Liver (tissue), 9 donors: ENCODE results near the gene SYK. TPM values are rescaled to one million over a fixed set of nuclear protein-coding genes. Genes with fewer than 3 reads are reported as not detected.

ENCODE experiments used
- DNase-seq: peaks from one replicate; pipeline ENCODE4 v3.0.0-alpha.2; 2017; ENCODE audit warnings: low spot score
- H3K27ac ChIP-seq, 2 donors: one replicate each; pipeline ENCODE4 v1.7.0; 2013; ENCODE audit warnings: inconsistent platforms in 2 of 2, low read length in 2 of 2, control low read depth in 1 of 2, low read depth in 1 of 2, mild to moderate bottlenecking in 1 of 2
- H3K27me3 ChIP-seq, 4 donors: one replicate each; pipeline versions ENCODE4 v1.6.1 to v1.7.0; 2013; ENCODE audit warnings: low read length in 3 of 4, inconsistent platforms in 1 of 4, mild to moderate bottlenecking in 1 of 4, moderate library complexity in 1 of 4; ENCODE audit not compliant: control insufficient read depth in 4 of 4, insufficient read depth in 4 of 4
- H3K36me3 ChIP-seq, 4 donors: one replicate each; pipeline versions ENCODE4 v1.6.1 to v1.7.0; 2013; ENCODE audit warnings: low read length in 3 of 4, mild to moderate bottlenecking in 3 of 4, low read depth in 1 of 4, moderate library complexity in 1 of 4; ENCODE audit not compliant: control insufficient read depth in 4 of 4, insufficient read depth in 3 of 4
- H3K4me1 ChIP-seq, 4 donors: one replicate each; pipeline versions ENCODE4 v1.6.1 to v1.7.0; 2013; ENCODE audit warnings: low read length in 3 of 4, mild to moderate bottlenecking in 3 of 4, moderate library complexity in 1 of 4; ENCODE audit not compliant: control insufficient read depth in 4 of 4, insufficient read depth in 4 of 4
- H3K4me3 ChIP-seq, 3 donors: one replicate each; pipeline versions ENCODE4 v1.6.1 to v1.7.0; 2013; ENCODE audit warnings: low read length in 3 of 3, control low read depth in 1 of 3, low read depth in 1 of 3, mild to moderate bottlenecking in 1 of 3
- H3K9ac ChIP-seq, 2 donors: one replicate each; pipeline ENCODE4 v1.7.0; 2013; ENCODE audit warnings: low read length in 2 of 2, mild to moderate bottlenecking in 2 of 2, moderate library complexity in 2 of 2, control low read depth in 1 of 2, low read depth in 1 of 2
- H3K9me3 ChIP-seq, 4 donors: one replicate each; pipeline versions ENCODE4 v1.6.1 to v1.7.0; 2013; ENCODE audit warnings: low read length in 3 of 4; ENCODE audit not compliant: control insufficient read depth in 4 of 4
- EGR1 ChIP-seq, 2 donors: IDR thresholded peaks; 2 replicates each; pipeline ENCODE4 v1.6.1; 2016 to 2018; ENCODE audit warnings: antibody characterized with exemption in 2 of 2, low read depth in 2 of 2
- FOXA1 ChIP-seq: IDR thresholded peaks from 2 replicates; pipeline ENCODE4 v1.6.1; 2016; ENCODE audit warnings: antibody characterized with exemption
- FOXA2 ChIP-seq: IDR thresholded peaks from 2 replicates; pipeline ENCODE4 v1.6.1; 2016; ENCODE audit warnings: antibody characterized with exemption
- GABPA ChIP-seq, 2 donors: IDR thresholded peaks in 1 of 2; conservative IDR thresholded peaks in 1 of 2; 2 replicates each; pipeline ENCODE4 v1.6.1; 2016; ENCODE audit warnings: antibody characterized with exemption in 2 of 2, mild to moderate bottlenecking in 1 of 2, moderate library complexity in 1 of 2
- HNF4A ChIP-seq, 2 donors: conservative IDR thresholded peaks; 2 replicates each; pipeline ENCODE4 v1.6.1; 2016; ENCODE audit warnings: antibody characterized with exemption in 2 of 2, mild to moderate bottlenecking in 2 of 2
- HNF4G ChIP-seq: IDR thresholded peaks from 2 replicates; pipeline ENCODE4 v1.6.1; 2016; ENCODE audit warnings: antibody characterized with exemption
- JUND ChIP-seq, 2 donors: IDR thresholded peaks; 2 replicates each; pipeline ENCODE4 v1.6.1; 2016; ENCODE audit warnings: antibody characterized with exemption in 2 of 2
- NR2F2 ChIP-seq: IDR thresholded peaks from 2 replicates; pipeline ENCODE4 v1.6.1; 2016; ENCODE audit warnings: antibody characterized with exemption
- RXRA ChIP-seq, 2 donors: IDR thresholded peaks; 2 replicates each; pipeline ENCODE4 v1.6.1; 2017 to 2018; ENCODE audit warnings: antibody characterized with exemption in 2 of 2, mild to moderate bottlenecking in 1 of 2
- SP1 ChIP-seq: IDR thresholded peaks from 2 replicates; pipeline ENCODE4 v1.6.1; 2018; ENCODE audit warnings: antibody characterized with exemption, mild to moderate bottlenecking
- TAF1 ChIP-seq: conservative IDR thresholded peaks from 2 replicates; pipeline ENCODE4 v1.6.1; 2016; ENCODE audit warnings: antibody characterized with exemption, mild to moderate bottlenecking
- YY1 ChIP-seq: IDR thresholded peaks from 2 replicates; pipeline ENCODE4 v1.6.1; 2016; ENCODE audit warnings: antibody characterized with exemption, mild to moderate bottlenecking
- WGBS: extraction: QIAGEN DNeasy Blood & Tissue Kit; methylation state at CpG from one replicate; pipeline ENCODE4 v1.1.7; 2013; 5-methylcytosine and 5-hydroxymethylcytosine counted together
- polyA plus RNA-seq, 2 donors: library from polyadenylated mRNA; stranded (reverse) in 1 of 2; unstranded in 1 of 2; fragments of 200-250 nt in 1 of 2; fragments of >200 nt in 1 of 2; fragmentation: Nextera tagmentation in 1 of 2; extraction: Ambion mirVana in 1 of 2; gene quantifications; one replicate each; pipeline versions ENCODE4 v1.2.1 to v1.2.3, GENCODE V29; 2013 to 2015
- total RNA-seq, 2 donors: library from RNA; depleted of rRNA; stranded (reverse); fragments of >200 nt; gene quantifications; one replicate each; pipeline ENCODE4 v1.2.3, GENCODE V29; 2014
- TF ChIP-seq, protein P1 (sequence below): IDR thresholded peaks from 2 replicates; pipeline ENCODE4 v1.6.1; 2016; ENCODE audit warnings: antibody characterized with exemption
- TF ChIP-seq, protein P2 (sequence below): IDR thresholded peaks from 2 replicates; pipeline ENCODE4 v1.6.1; 2016; ENCODE audit warnings: antibody characterized with exemption, mild to moderate bottlenecking
- TF ChIP-seq, protein P3 (sequence below): fragments of 150-350 bp; IDR thresholded peaks from 2 replicates; pipeline ENCODE4 v1.5.1; 2017; ENCODE audit warnings: improper control_type of control experiment, low read depth, low read length; ENCODE audit not compliant: missing input control
- TF ChIP-seq, protein P4 (sequence below): IDR thresholded peaks from 2 replicates; pipeline ENCODE4 v1.6.1; 2016; ENCODE audit warnings: antibody characterized with exemption
- TF ChIP-seq, protein P5 (sequence below): IDR thresholded peaks from 2 replicates; pipeline ENCODE4 v1.6.1; 2016; ENCODE audit warnings: antibody characterized with exemption
- donor health status: healthy.
- donor health status: healthy.
- donor health status: healthy.
- donor health status: healthy.
- donor health status: healthy.

SYK gene
- total and polyA plus RNA-seq, 4 donors: 2.0 to 15.4 (median 4.1) TPM

DNA sequence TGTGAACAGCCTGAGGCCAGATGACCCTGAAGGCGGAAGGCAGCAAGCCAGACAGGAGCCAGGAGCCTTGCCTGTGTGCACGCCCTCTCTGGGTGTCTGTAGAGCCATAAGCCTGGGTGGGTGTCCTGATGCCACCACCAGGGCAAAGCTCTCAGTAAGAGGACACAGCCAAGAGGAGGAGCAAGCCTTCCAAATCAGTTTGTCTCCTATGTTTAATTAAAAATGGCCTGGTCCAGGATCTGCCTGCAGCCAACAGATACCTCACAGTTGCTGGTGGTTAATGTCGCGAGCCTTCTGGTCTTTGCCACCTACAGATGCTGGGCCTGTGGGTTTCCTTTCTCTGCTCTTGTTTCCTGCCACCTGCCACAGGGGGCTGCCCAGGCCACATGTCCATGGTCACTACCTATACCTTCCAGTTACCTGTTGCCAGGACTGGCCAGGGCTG, 56.9 kb downstream of the SYK start (continued):
- no peak for TF ChIP-seq TAF1

DNA sequence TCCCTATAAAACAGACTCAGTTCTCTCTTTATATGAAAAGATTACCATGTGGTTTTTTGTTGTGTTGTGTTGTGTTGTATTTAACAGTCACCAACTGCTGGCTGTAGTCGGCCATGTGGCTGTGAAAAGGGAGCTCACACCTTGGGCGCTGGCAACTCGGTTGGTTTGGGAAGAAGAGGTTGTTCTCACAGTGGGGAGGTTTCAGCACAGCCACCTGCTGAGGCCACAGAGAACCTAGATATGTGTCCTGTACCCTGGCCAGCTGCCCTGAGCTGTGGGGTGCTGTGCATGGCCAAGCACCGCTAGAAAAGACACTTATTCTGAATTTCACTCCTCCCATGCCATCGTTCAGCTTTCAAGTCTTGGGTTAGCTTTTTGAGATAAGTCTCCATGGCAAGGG, 58.8 kb downstream of the SYK start:
- H3K27ac ChIP-seq: no peak overlapping the region
- H3K36me3 ChIP-seq: no peaks in the 10 kb centered on the region
- H3K4me1 ChIP-seq: no peaks in the 10 kb centered on the region
- no peaks in the 10 kb centered on the region for H3K27me3 ChIP-seq
- no peak for TF ChIP-seq SP1
- no peak for TF ChIP-seq NR2F2
- no peak for TF ChIP-seq JUND (IDR thresholded peaks at IDR 0.05)
- no peak for TF ChIP-seq HNF4G
- TF ChIP-seq, protein P1, sequence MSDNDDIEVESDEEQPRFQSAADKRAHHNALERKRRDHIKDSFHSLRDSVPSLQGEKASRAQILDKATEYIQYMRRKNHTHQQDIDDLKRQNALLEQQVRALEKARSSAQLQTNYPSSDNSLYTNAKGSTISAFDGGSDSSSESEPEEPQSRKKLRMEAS: no peak
- no peak for TF ChIP-seq FOXA2
- TF ChIP-seq, protein P2, sequence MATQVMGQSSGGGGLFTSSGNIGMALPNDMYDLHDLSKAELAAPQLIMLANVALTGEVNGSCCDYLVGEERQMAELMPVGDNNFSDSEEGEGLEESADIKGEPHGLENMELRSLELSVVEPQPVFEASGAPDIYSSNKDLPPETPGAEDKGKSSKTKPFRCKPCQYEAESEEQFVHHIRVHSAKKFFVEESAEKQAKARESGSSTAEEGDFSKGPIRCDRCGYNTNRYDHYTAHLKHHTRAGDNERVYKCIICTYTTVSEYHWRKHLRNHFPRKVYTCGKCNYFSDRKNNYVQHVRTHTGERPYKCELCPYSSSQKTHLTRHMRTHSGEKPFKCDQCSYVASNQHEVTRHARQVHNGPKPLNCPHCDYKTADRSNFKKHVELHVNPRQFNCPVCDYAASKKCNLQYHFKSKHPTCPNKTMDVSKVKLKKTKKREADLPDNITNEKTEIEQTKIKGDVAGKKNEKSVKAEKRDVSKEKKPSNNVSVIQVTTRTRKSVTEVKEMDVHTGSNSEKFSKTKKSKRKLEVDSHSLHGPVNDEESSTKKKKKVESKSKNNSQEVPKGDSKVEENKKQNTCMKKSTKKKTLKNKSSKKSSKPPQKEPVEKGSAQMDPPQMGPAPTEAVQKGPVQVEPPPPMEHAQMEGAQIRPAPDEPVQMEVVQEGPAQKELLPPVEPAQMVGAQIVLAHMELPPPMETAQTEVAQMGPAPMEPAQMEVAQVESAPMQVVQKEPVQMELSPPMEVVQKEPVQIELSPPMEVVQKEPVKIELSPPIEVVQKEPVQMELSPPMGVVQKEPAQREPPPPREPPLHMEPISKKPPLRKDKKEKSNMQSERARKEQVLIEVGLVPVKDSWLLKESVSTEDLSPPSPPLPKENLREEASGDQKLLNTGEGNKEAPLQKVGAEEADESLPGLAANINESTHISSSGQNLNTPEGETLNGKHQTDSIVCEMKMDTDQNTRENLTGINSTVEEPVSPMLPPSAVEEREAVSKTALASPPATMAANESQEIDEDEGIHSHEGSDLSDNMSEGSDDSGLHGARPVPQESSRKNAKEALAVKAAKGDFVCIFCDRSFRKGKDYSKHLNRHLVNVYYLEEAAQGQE: no peak
- no peak for TF ChIP-seq HNF4A (conservative IDR thresholded peaks at IDR 0.05)
- TF ChIP-seq, protein P3, sequence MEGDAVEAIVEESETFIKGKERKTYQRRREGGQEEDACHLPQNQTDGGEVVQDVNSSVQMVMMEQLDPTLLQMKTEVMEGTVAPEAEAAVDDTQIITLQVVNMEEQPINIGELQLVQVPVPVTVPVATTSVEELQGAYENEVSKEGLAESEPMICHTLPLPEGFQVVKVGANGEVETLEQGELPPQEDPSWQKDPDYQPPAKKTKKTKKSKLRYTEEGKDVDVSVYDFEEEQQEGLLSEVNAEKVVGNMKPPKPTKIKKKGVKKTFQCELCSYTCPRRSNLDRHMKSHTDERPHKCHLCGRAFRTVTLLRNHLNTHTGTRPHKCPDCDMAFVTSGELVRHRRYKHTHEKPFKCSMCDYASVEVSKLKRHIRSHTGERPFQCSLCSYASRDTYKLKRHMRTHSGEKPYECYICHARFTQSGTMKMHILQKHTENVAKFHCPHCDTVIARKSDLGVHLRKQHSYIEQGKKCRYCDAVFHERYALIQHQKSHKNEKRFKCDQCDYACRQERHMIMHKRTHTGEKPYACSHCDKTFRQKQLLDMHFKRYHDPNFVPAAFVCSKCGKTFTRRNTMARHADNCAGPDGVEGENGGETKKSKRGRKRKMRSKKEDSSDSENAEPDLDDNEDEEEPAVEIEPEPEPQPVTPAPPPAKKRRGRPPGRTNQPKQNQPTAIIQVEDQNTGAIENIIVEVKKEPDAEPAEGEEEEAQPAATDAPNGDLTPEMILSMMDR: no peak
- no peak overlapping the region for H3K9ac ChIP-seq
- no peaks in the 10 kb centered on the region for H3K9me3 ChIP-seq
- no peak for DNase-seq
- no peak overlapping the region for H3K4me3 ChIP-seq
- WGBS: 85% methylated on average over 5 of the region's 5 CpGs

GRCh38 chr9:90860826-90861225, 59.2 kb downstream of the SYK start:
- no peak overlapping the region for H3K4me3 ChIP-seq
- no peaks in the 10 kb centered on the region for H3K36me3 ChIP-seq
- no peaks in the 10 kb centered on the region for H3K27me3 ChIP-seq
- H3K9ac ChIP-seq: no peak overlapping the region
- no peak overlapping the region for H3K27ac ChIP-seq
- TF ChIP-seq JUND (IDR thresholded peaks at IDR 0.05) (no peak), HNF4A (conservative IDR thresholded peaks at IDR 0.05) (no peak), YY1 (no peak)
- no peaks in the 10 kb centered on the region for H3K4me1 ChIP-seq
- 76% methylated on average over 7 of the region's 7 CpGs for WGBS
- no peaks in the 10 kb centered on the region for H3K9me3 ChIP-seq
- no peak for DNase-seq

DNA sequence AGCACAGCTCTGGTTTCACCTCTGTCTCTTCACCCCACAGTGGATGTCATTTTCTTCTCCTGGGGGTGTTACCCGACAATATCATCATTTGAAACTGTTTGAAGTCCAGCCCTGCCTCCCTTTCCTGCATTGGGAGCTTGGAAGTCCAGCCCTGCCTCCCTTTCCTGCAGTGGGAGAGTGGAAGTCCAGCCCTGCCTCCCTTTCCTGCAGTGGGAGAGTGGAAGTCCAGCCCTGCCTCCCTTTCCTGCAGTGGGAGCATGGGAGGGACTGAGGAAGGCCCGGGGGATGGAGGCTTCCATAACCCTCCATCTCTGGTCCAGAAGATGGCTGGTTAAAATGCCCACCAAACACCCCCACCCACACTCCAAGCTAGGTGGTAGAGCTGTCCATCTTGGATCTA, 59.8 kb downstream of the SYK start:
- no peaks in the 10 kb centered on the region for H3K36me3 ChIP-seq
- no peaks in the 10 kb centered on the region for H3K27me3 ChIP-seq
- H3K9ac ChIP-seq: no peak overlapping the region
- DNase-seq: no peak
- no peak overlapping the region for H3K27ac ChIP-seq
- no peak overlapping the region for H3K4me3 ChIP-seq
- no peaks in the 10 kb centered on the region for H3K4me1 ChIP-seq
- 90% methylated on average over 2 of the region's 2 CpGs for WGBS
- no peaks in the 10 kb centered on the region for H3K9me3 ChIP-seq
- TF ChIP-seq, protein P4, sequence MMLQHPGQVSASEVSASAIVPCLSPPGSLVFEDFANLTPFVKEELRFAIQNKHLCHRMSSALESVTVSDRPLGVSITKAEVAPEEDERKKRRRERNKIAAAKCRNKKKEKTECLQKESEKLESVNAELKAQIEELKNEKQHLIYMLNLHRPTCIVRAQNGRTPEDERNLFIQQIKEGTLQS: no peak
- no peak for TF ChIP-seq FOXA1
- no peak for TF ChIP-seq YY1
- TF ChIP-seq HNF4G: no peak
- no peak for TF ChIP-seq JUND (IDR thresholded peaks at IDR 0.05)
- TF ChIP-seq TAF1: no peak
- TF ChIP-seq GABPA (IDR thresholded peaks at IDR 0.05 in 1 of 2, conservative IDR thresholded peaks at IDR 0.05 in 1 of 2): no peak
- TF ChIP-seq HNF4A (conservative IDR thresholded peaks at IDR 0.05): no peak
- TF ChIP-seq, protein P5, sequence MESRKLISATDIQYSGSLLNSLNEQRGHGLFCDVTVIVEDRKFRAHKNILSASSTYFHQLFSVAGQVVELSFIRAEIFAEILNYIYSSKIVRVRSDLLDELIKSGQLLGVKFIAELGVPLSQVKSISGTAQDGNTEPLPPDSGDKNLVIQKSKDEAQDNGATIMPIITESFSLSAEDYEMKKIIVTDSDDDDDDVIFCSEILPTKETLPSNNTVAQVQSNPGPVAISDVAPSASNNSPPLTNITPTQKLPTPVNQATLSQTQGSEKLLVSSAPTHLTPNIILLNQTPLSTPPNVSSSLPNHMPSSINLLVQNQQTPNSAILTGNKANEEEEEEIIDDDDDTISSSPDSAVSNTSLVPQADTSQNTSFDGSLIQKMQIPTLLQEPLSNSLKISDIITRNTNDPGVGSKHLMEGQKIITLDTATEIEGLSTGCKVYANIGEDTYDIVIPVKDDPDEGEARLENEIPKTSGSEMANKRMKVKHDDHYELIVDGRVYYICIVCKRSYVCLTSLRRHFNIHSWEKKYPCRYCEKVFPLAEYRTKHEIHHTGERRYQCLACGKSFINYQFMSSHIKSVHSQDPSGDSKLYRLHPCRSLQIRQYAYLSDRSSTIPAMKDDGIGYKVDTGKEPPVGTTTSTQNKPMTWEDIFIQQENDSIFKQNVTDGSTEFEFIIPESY: no peak
- TF ChIP-seq RXRA (IDR thresholded peaks at IDR 0.05): no peak
- TF ChIP-seq, protein P3: no peak
- no peak for TF ChIP-seq SP1
- no peak for TF ChIP-seq EGR1 (IDR thresholded peaks at IDR 0.05; ENCODE audit: low read depth in 2 of 2)
